HEK293 (cell line): ENCODE data around the gene TTLL4.

Source experiments
- CTCF ChIA-PET: fragments of 350-600 bp; formaldehyde crosslinking; extraction: SDS; loops from one replicate; lab custom pipeline; 2021; ENCODE audit warnings: antibody characterized with exemption; lab: Yijun Ruan, JAX
- POLR2A ChIA-PET: fragments of 300-600 bp; formaldehyde crosslinking; extraction: SDS; loops from one replicate; lab custom pipeline; 2020; ENCODE audit warnings: antibody characterized with exemption, inconsistent platforms; lab: Yijun Ruan, JAX
- H3K27ac ChIP-seq: fragments of 200-500 bp; sonication (Bioruptor generic); 2 replicates; pipeline ENCODE4 v1.5.1; 2014; ENCODE audit warnings: low read depth, low read length, control low read depth, inconsistent platforms; ENCODE audit errors: extremely low read depth
- H3K36me3 ChIP-seq, 2 experiments: fragments of 200-500 bp in 1 of 2; sonication (Bioruptor generic) in 1 of 2; 1 replicate in 1 of 2; 2 replicates in 1 of 2; pipeline ENCODE4 v1.5.1; 2014 to 2017; ENCODE audit warnings: inconsistent platforms in 2 of 2, low read length in 2 of 2; ENCODE audit not compliant: control insufficient read depth in 2 of 2, insufficient read depth in 1 of 2
- H3K4me1 ChIP-seq: fragments of 200-500 bp; sonication (Bioruptor generic); 2 replicates; pipeline ENCODE4 v1.5.1; 2014; ENCODE audit warnings: mild to moderate bottlenecking, low read length, inconsistent platforms; ENCODE audit not compliant: control insufficient read depth, insufficient read depth
- H3K4me3 ChIP-seq: 2 replicates; pipeline ENCODE4 v1.5.1; 2011; ENCODE audit warnings: low read depth, mild to moderate bottlenecking, control low read depth, low read length, moderate library complexity
- H3K9me3 ChIP-seq: fragments of 200-500 bp; sonication (Bioruptor generic); 2 replicates; pipeline ENCODE4 v1.5.1; 2014; ENCODE audit warnings: low read depth, low read length, inconsistent platforms; ENCODE audit not compliant: control insufficient read depth, insufficient read depth
- BCL11A ChIP-seq: fragments of 450-650 bp; formaldehyde crosslinking; IDR thresholded peaks from 2 replicates; pipeline ENCODE4 v1.5.1; 2016; ENCODE audit warnings: low read depth, missing biosample characterization, missing genetic modification characterization
- EGR2 ChIP-seq: fragments of 450-650 bp; formaldehyde crosslinking; IDR thresholded peaks from 2 replicates; pipeline ENCODE4 v1.5.1; 2016; ENCODE audit warnings: low read depth, missing biosample characterization, missing genetic modification characterization
- GFI1B ChIP-seq: fragments of 450-650 bp; formaldehyde crosslinking; IDR thresholded peaks from 2 replicates; pipeline ENCODE4 v1.5.1; 2016; ENCODE audit warnings: missing biosample characterization, missing genetic modification characterization
- GLIS2 ChIP-seq: fragments of 450-650 bp; formaldehyde crosslinking; IDR thresholded peaks from 2 replicates; pipeline ENCODE4 v1.5.1; 2016; ENCODE audit warnings: missing biosample characterization, missing genetic modification characterization
- HOXC10 ChIP-seq: sonication (generic); formaldehyde crosslinking; IDR thresholded peaks from 2 replicates; pipeline ENCODE4 v1.8.1; 2023; ENCODE audit warnings: mild to moderate bottlenecking, missing genetic modification reagents
- HOXD13 ChIP-seq: sonication (generic); formaldehyde crosslinking; IDR thresholded peaks from 2 replicates; pipeline ENCODE4 v1.8.0; 2022; ENCODE audit warnings: missing genetic modification reagents, borderline replicate concordance
- KLF10 ChIP-seq: fragments of 450-650 bp; IDR thresholded peaks from 2 replicates; pipeline ENCODE4 v1.5.1; 2018; ENCODE audit warnings: missing biosample characterization, mild to moderate bottlenecking, missing genetic modification characterization
- KLF7 ChIP-seq: fragments of 450-650 bp; formaldehyde crosslinking; IDR thresholded peaks from 2 replicates; pipeline ENCODE4 v1.5.1; 2016; ENCODE audit warnings: missing biosample characterization, missing genetic modification characterization, borderline replicate concordance
- KLF8 ChIP-seq: fragments of 450-650 bp; formaldehyde crosslinking; IDR thresholded peaks from 2 replicates; pipeline ENCODE4 v1.5.1; 2016; ENCODE audit warnings: missing biosample characterization, missing genetic modification characterization
- OVOL3 ChIP-seq: fragments of 450-650 bp; formaldehyde crosslinking; IDR thresholded peaks from 2 replicates; pipeline ENCODE4 v1.5.1; 2016; ENCODE audit warnings: missing biosample characterization, missing genetic modification characterization
- PRDM10 ChIP-seq: fragments of 450-650 bp; formaldehyde crosslinking; IDR thresholded peaks from 2 replicates; pipeline ENCODE4 v1.5.1; 2016; ENCODE audit warnings: missing biosample characterization, missing genetic modification characterization
- SP7 ChIP-seq: fragments of 450-650 bp; formaldehyde crosslinking; IDR thresholded peaks from 2 replicates; pipeline ENCODE4 v1.5.1; 2016; ENCODE audit warnings: missing biosample characterization, missing genetic modification characterization
- WT1 ChIP-seq: fragments of 450-650 bp; formaldehyde crosslinking; IDR thresholded peaks from 2 replicates; pipeline ENCODE4 v1.5.1; 2016; ENCODE audit warnings: missing biosample characterization, missing genetic modification characterization
- ZBTB20 ChIP-seq: fragments of 450-650 bp; formaldehyde crosslinking; IDR thresholded peaks from 2 replicates; pipeline ENCODE4 v1.5.1; 2016; ENCODE audit warnings: missing biosample characterization, missing genetic modification characterization
- ZBTB7A ChIP-seq: fragments of 450-650 bp; formaldehyde crosslinking; IDR thresholded peaks from 2 replicates; pipeline ENCODE4 v1.5.1; 2016; ENCODE audit warnings: low read depth, missing biosample characterization, missing genetic modification characterization
- ZFHX2 ChIP-seq: fragments of 450-650 bp; formaldehyde crosslinking; conservative IDR thresholded peaks from 2 replicates; pipeline ENCODE4 v1.5.1; 2016; ENCODE audit warnings: missing biosample characterization, missing genetic modification characterization
- ZNF121 ChIP-seq: fragments of 450-650 bp; formaldehyde crosslinking; IDR thresholded peaks from 2 replicates; pipeline ENCODE4 v1.5.1; 2016; ENCODE audit warnings: missing biosample characterization, missing genetic modification characterization
- ZNF404 ChIP-seq: fragments of 450-650 bp; formaldehyde crosslinking; IDR thresholded peaks from 2 replicates; pipeline ENCODE4 v1.5.1; 2017; ENCODE audit warnings: missing biosample characterization, missing genetic modification characterization
- ZNF473 ChIP-seq: fragments of 450-650 bp; formaldehyde crosslinking; IDR thresholded peaks from 2 replicates; pipeline ENCODE4 v1.5.1; 2017; ENCODE audit warnings: missing biosample characterization, missing genetic modification characterization
- ZNF514 ChIP-seq: fragments of 450-650 bp; formaldehyde crosslinking; IDR thresholded peaks from 2 replicates; pipeline ENCODE4 v1.5.1; 2016; ENCODE audit warnings: missing biosample characterization, missing genetic modification characterization
- ZNF600 ChIP-seq: fragments of 450-650 bp; formaldehyde crosslinking; IDR thresholded peaks from 2 replicates; pipeline ENCODE4 v1.5.1; 2016; ENCODE audit warnings: missing biosample characterization, missing genetic modification characterization
- ZNF626 ChIP-seq: fragments of 450-650 bp; sonication (Bioruptor Pico); formaldehyde crosslinking; IDR thresholded peaks from 2 replicates; pipeline ENCODE4 v1.5.1; 2018; ENCODE audit warnings: missing biosample characterization, missing genetic modification characterization, inconsistent platforms
- ZNF629 ChIP-seq: fragments of 450-650 bp; formaldehyde crosslinking; IDR thresholded peaks from 2 replicates; pipeline ENCODE4 v1.5.1; 2017; ENCODE audit warnings: missing biosample characterization, missing genetic modification characterization
- ZNF692 ChIP-seq: fragments of 450-650 bp; formaldehyde crosslinking; IDR thresholded peaks from 2 replicates; pipeline ENCODE4 v1.5.1; 2016; ENCODE audit warnings: missing biosample characterization, missing genetic modification characterization
- ZNF843 ChIP-seq: fragments of 450-650 bp; formaldehyde crosslinking; IDR thresholded peaks from 2 replicates; pipeline ENCODE4 v1.5.1; 2016; ENCODE audit warnings: missing biosample characterization, missing genetic modification characterization
- ZSCAN4 ChIP-seq: fragments of 450-650 bp; formaldehyde crosslinking; IDR thresholded peaks from 2 replicates; pipeline ENCODE4 v1.5.1; 2017; ENCODE audit warnings: missing biosample characterization, missing genetic modification characterization
- TF ChIP-seq, protein P1 (sequence below): IDR thresholded peaks from 2 replicates; pipeline ENCODE4 v1.6.1; 2011; ENCODE audit warnings: mild to moderate bottlenecking, low read depth, low read length, borderline replicate concordance
- TF ChIP-seq, protein P2 (sequence below): fragments of 450-650 bp; formaldehyde crosslinking; IDR thresholded peaks from 2 replicates; pipeline ENCODE4 v1.5.1; 2016; ENCODE audit warnings: missing biosample characterization, missing genetic modification characterization

Gene TTLL4

GRCh38 chr2:218720048-218721041 is 9.7 kb downstream of the TTLL4 start:
- ChIA-PET CTCF (interaction anchor here (0.8 to 3.5 kb wide), 3 partner anchors 9 to 33 kb away, joined by 3 to 41 read pairs (median 5); partner anchors contain the start of gene TTLL4), POLR2A (interaction anchor here (1.1 kb wide), 1 partner anchor 9 kb away, joined by 3 read pairs; no protein-coding TSS in a partner anchor)
- H3K4me1 ChIP-seq, result peaks cover 41% of the 10 kb centered on the region
- H3K36me3 ChIP-seq, result peaks cover 13 to 18% of the 10 kb centered on the region in 2 experiments; a peak in 2 of 3 replicates
- no peak overlapping the region for H3K27ac ChIP-seq
- no peak overlapping the region for H3K4me3 ChIP-seq
- H3K9me3 ChIP-seq, result no peaks in the 10 kb centered on the region
- TF ChIP-seq ZBTB20 (no peak), ZNF404 (tag by site-specific recombination) (no peak), ZNF121 (tag by site-specific recombination) (peak; percentile 61; the same call in 1 of the 2 replicates), ZNF629 (tag by site-specific recombination) (peak; percentile 23; the same call in 1 of the 2 replicates), ZBTB7A (tag by site-specific recombination) (no peak), PRDM10 (tag by site-specific recombination) (peak; percentile 28), GLIS2 (tag by site-specific recombination) (no peak), HOXC10 (CRISPR knock-in tag) (no peak), KLF7 (tag by site-specific recombination) (no peak), ZNF626 (no peak), WT1 (tag by site-specific recombination) (0 out of 2 replicates have a peak, but pooled peaks have one; percentile 30), BCL11A (no peak), ZNF514 (no peak), SP7 (tag by site-specific recombination) (peak; percentile 65), ZNF843 (tag by site-specific recombination) (0 out of 2 replicates have a peak, but pooled peaks have one; percentile 57), ZNF600 (0 out of 2 replicates have a peak, but pooled peaks have one; percentile 29), ZFHX2 (tag by site-specific recombination) (peak; percentile 28; the same call in 1 of the 2 replicates), GFI1B (tag by site-specific recombination) (peak; percentile 96), KLF8 (tag by site-specific recombination) (0 out of 2 replicates have a peak, but pooled peaks have one; percentile 27), ZNF692 (tag by site-specific recombination) (0 out of 2 replicates have a peak, but pooled peaks have one; percentile 14), ZNF473 (tag by site-specific recombination) (no peak), ZSCAN4 (tag by site-specific recombination) (no peak), HOXD13 (CRISPR knock-in tag) (no peak), KLF10 (no peak), EGR2 (tag by site-specific recombination) (peak; percentile 17; the same call in 1 of the 2 replicates), OVOL3 (tag by site-specific recombination) (no peak)
- TF ChIP-seq, protein P1, sequence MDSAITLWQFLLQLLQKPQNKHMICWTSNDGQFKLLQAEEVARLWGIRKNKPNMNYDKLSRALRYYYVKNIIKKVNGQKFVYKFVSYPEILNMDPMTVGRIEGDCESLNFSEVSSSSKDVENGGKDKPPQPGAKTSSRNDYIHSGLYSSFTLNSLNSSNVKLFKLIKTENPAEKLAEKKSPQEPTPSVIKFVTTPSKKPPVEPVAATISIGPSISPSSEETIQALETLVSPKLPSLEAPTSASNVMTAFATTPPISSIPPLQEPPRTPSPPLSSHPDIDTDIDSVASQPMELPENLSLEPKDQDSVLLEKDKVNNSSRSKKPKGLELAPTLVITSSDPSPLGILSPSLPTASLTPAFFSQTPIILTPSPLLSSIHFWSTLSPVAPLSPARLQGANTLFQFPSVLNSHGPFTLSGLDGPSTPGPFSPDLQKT, result no peak
- TF ChIP-seq, protein P2, sequence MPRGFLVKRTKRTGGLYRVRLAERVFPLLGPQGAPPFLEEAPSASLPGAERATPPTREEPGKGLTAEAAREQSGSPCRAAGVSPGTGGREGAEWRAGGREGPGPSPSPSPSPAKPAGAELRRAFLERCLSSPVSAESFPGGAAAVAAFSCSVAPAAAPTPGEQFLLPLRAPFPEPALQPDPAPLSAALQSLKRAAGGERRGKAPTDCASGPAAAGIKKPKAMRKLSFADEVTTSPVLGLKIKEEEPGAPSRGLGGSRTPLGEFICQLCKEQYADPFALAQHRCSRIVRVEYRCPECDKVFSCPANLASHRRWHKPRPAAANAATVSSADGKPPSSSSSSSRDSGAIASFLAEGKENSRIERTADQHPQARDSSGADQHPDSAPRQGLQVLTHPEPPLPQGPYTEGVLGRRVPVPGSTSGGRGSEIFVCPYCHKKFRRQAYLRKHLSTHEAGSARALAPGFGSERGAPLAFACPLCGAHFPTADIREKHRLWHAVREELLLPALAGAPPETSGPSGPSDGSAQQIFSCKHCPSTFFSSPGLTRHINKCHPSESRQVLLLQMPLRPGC (tag by site-specific recombination), result 0 out of 2 replicates have a peak, but pooled peaks have one; percentile 35
